Natural killer cell (primary cell): ENCODE results near the gene MAST4. TPM values are rescaled to one million over a fixed set of nuclear protein-coding genes. Genes with fewer than 3 reads are reported as not detected.
A peak's percentile ranks its signal among the peaks of the same experiment; 100 is the strongest.

Experiments used
- ATAC-seq, 3 donors: fragments of 150-1000 bp in 2 of 3; fragments of 200-7000 bp in 1 of 3; cut with Tn5 transposase; 1 replicate in 1 of 3; 2 replicates in 2 of 3; pipeline ENCODE4 v1.10.0; 2021; ENCODE audit warnings: mild to moderate bottlenecking in 2 of 3, moderate library complexity in 2 of 3
- DNase-seq, 2 donors: peaks; one replicate each; pipeline versions ENCODE4 v3.0.0 to v3.0.0-alpha.2; 2013 to 2021; ENCODE audit warnings: mixed read lengths in 1 of 2
- H3K27ac ChIP-seq: one replicate; pipeline ENCODE4 v1.5.1; 2013; ENCODE audit warnings: mild to moderate bottlenecking, low read length
- H3K27me3 ChIP-seq: one replicate; pipeline ENCODE4 v1.6.1; 2013; ENCODE audit warnings: low read length; ENCODE audit not compliant: control insufficient read depth, insufficient read depth
- H3K36me3 ChIP-seq: one replicate; pipeline ENCODE4 v1.6.1; 2013; ENCODE audit warnings: low read length; ENCODE audit not compliant: control insufficient read depth, insufficient read depth
- H3K4me1 ChIP-seq: one replicate; pipeline ENCODE4 v1.6.1; 2013; ENCODE audit warnings: low read length; ENCODE audit not compliant: control insufficient read depth, insufficient read depth
- H3K4me3 ChIP-seq: one replicate; pipeline ENCODE4 v1.5.1; 2013; ENCODE audit warnings: low read length
- H3K9me3 ChIP-seq: one replicate; pipeline ENCODE4 v1.6.1; 2013; ENCODE audit warnings: low read length; ENCODE audit not compliant: control insufficient read depth, insufficient read depth
- H3K27ac Mint-ChIP-seq, 2 donors: one replicate each; pipeline ENCODE4 v1.8.0; 2022; ENCODE audit warnings: mild to moderate bottlenecking in 2 of 2, mixed read lengths in 2 of 2, moderate library complexity in 1 of 2
- H3K27me3 Mint-ChIP-seq, 2 donors: one replicate each; pipeline ENCODE4 v1.8.0; 2022; ENCODE audit warnings: low read depth in 2 of 2, mixed read lengths in 2 of 2
- H3K36me3 Mint-ChIP-seq: one replicate; pipeline ENCODE4 v1.8.0; 2022; ENCODE audit warnings: mixed read lengths
- H3K4me1 Mint-ChIP-seq, 2 donors: one replicate each; pipeline ENCODE4 v1.8.0; 2022; ENCODE audit warnings: mixed read lengths in 2 of 2
- H3K4me3 Mint-ChIP-seq: one replicate; pipeline ENCODE4 v1.8.0; 2022; ENCODE audit warnings: mild to moderate bottlenecking, moderate library complexity, mixed read lengths
- H3K9me3 Mint-ChIP-seq, 2 donors: one replicate each; pipeline ENCODE4 v1.8.0; 2022; ENCODE audit warnings: mixed read lengths in 2 of 2
- CTCF ChIP-seq: fragments of 200-600 bp; IDR thresholded peaks from one replicate; pipeline ENCODE4 v1.8.0; 2022; ENCODE audit warnings: antibody characterized with exemption
- WGBS: methylation state at CpG from one replicate; pipeline ENCODE4 v1.1.7; 2013; ENCODE audit warnings: missing lambda C conversion rate; ENCODE audit not compliant: insufficient coverage; 5-methylcytosine and 5-hydroxymethylcytosine counted together
- intact Hi-C: fragments of 100-400 bp; cut with micrococcal nuclease; formaldehyde crosslinking; loops from one replicate; pipeline ENCODE4 v1.14.2; 2022
- total RNA-seq, 4 donors: library from RNA; stranded (reverse); fragments of 120-200 nt in 1 of 4; gene quantifications; one replicate each; pipeline versions ENCODE4 v1.2.3 to v1.2.4, GENCODE V29; 2013 to 2022

The MAST4 gene
- total RNA-seq, 3 donors from 2014 or later (not counting 1 experiment from before 2014, with no cell fraction given): 6.5 to 14.1 (median 12.7) TPM

- intact Hi-C loops: no loop called here
- H3K27ac Mint-ChIP-seq: no peak overlapping the region
- peaks cover 0 to 11% of the 10 kb centered on the region in 2 donors for H3K9me3 Mint-ChIP-seq
- no peak overlapping the region for H3K27ac ChIP-seq
- peaks cover 16% of the 10 kb centered on the region for H3K4me1 ChIP-seq
- ATAC-seq (no peak), DNase-seq (no peak)
- no peaks in the 10 kb centered on the region for H3K27me3 Mint-ChIP-seq
- H3K36me3 Mint-ChIP-seq: peaks cover 23% of the 10 kb centered on the region
- no peak overlapping the region for H3K4me3 ChIP-seq
- no peak for TF ChIP-seq CTCF
- H3K27me3 ChIP-seq: no peaks in the 10 kb centered on the region
- H3K4me3 Mint-ChIP-seq: no peak overlapping the region
- 78% methylated on average over 1 of the region's 1 CpG for WGBS
- H3K4me1 Mint-ChIP-seq: peaks cover 25 to 37% of the 10 kb centered on the region in 2 donors
- peaks cover 19% of the 10 kb centered on the region for H3K9me3 ChIP-seq
- no peaks in the 10 kb centered on the region for H3K36me3 ChIP-seq
Observed at GRCh38 chr5:67178085-67178484, 581.9 kb downstream of the MAST4 start.

GRCh38 chr5:67178966-67179365 is 582.8 kb downstream of the MAST4 start:
- Mint-ChIP-seq H3K36me3 (peaks cover 23% of the 10 kb centered on the region), H3K27me3 (no peaks in the 10 kb centered on the region), H3K27ac (no peak overlapping the region), H3K4me3 (no peak overlapping the region), H3K9me3 (peaks cover 0 to 11% of the 10 kb centered on the region in 2 donors), H3K4me1 (peaks cover 25 to 40% of the 10 kb centered on the region in 2 donors)
- 98% methylated on average over 7 of the region's 7 CpGs for WGBS
- Histone ChIP-seq H3K4me1 (peaks cover 16% of the 10 kb centered on the region), H3K4me3 (no peak overlapping the region), H3K36me3 (no peaks in the 10 kb centered on the region), H3K9me3 (peaks cover 19% of the 10 kb centered on the region), H3K27ac (no peak overlapping the region), H3K27me3 (no peaks in the 10 kb centered on the region)
- TF ChIP-seq CTCF: no peak
- intact Hi-C loops: no loop called here
- no peak for DNase-seq
- no peak for ATAC-seq

DNA sequence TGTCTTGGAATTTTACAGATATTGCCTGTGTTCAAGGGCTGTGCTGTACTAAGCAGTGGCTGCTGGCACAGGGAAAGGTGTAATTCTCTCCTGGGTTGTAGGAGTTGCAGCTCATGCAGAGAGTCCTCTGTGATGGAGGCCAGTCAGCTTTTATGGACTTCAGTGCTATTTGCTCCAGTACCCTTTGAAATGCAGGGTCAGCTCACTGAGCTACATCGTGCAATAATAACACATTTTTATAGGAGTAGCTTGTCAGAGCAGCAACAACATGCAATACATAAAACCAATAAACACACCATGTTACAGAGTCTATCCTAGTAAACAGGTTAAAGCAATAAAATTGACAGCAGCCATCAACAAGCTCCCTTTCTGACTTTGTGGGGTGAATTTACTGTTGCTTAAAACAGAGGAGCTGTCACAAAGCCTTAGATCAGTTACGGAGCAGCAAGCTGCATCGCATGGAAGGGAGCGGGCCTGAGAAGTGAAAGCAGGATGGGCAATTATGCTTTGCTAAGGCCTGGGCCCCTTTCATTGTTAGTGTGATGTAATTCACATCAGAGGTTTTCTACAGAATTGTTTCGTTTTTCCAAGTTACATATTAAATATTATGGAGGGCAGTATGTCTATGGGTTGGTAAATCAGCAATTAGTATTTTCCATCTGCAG is 583.6 kb downstream of the MAST4 start:
- no peak overlapping the region for H3K4me3 ChIP-seq
- Mint-ChIP-seq H3K27ac (no peak overlapping the region), H3K9me3 (peaks cover 0 to 11% of the 10 kb centered on the region in 2 donors), H3K27me3 (no peaks in the 10 kb centered on the region), H3K36me3 (peaks cover 23% of the 10 kb centered on the region), H3K4me3 (peak overlapping the region; percentile 35), H3K4me1 (peaks cover 25 to 40% of the 10 kb centered on the region in 2 donors)
- ATAC-seq: no peak
- WGBS: 98% methylated on average over 4 of the region's 5 CpGs
- intact Hi-C loops: no loop called here
- H3K27me3 ChIP-seq: no peaks in the 10 kb centered on the region
- no peak for DNase-seq
- H3K27ac ChIP-seq: no peak overlapping the region
- no peaks in the 10 kb centered on the region for H3K36me3 ChIP-seq
- peaks cover 19% of the 10 kb centered on the region for H3K9me3 ChIP-seq
- H3K4me1 ChIP-seq: peaks cover 16% of the 10 kb centered on the region
- no peak for TF ChIP-seq CTCF
